ENCODE data around the gene MPL.

The MPL gene

DNA sequence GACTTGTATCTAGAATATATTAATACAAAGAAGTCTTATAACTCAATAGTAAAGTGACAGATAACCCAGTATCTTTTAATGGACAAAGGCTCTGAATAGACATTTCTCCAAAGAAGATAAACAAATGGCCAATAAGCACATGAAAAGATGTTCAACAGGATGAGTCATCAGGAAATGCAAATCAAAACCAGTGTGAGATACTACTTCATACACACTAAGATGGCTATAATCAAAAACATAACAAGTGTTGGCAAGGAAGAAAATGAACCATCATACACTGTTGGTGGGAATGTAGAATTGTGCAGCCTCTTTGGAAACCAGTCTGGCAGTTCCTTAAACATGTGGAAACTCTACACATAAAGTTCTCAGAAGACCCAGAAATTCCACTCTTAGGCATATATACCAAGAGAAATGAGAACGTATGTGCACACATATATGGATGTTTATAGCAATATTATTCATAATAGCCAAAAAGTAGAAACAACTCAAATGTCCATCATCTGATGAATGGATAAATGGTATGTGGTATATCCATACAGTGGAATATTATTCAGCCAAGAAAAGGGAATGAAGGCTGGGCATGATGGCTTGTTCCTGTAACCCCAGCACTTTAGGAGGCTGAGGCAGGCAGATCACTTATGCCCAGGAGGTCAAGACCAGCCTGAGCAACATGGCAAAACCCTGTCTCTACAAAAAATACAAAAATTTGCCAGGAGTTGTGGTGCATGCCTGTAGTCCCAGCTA lies 9.9 kb upstream of the MPL start:
- no peak for DNase-seq

DNA sequence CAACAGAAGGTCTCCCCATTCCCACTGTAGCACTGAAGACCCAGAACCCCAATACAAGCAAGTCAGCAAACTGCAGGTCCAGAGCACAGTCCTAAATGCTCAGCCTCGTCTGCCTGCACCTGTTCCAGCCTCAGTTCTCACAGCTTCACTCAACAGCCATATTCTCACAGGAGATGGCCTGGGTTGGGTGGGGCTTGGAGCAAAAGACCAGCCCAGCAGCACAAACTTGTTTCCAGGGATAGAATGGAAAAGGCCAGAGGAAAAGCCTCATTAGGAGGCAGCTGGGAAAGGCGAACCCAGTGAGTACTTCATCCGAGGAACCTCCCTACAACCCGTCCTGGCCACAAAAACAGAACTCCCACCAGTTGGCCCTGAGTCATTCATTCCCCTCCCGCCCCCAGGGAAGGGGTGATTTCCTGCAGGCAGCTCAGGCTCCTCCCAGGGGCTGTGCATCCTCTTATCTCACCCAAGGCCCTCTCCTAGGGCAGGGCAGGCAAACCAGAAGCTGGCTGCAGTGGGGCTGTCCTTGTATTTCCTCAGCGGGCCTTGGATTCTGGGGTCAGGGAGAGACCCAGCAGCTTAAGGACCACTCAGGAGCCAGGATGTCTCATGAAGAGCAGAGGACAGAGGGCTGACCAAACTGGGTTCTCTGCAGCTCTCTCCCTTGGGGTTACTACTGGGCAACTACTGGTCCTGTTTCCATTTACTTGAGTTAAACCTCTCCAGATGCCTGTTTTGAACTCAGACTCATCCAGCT lies 7.4 kb upstream of the MPL start:
- DNase-seq = peak; percentile 95

DNA sequence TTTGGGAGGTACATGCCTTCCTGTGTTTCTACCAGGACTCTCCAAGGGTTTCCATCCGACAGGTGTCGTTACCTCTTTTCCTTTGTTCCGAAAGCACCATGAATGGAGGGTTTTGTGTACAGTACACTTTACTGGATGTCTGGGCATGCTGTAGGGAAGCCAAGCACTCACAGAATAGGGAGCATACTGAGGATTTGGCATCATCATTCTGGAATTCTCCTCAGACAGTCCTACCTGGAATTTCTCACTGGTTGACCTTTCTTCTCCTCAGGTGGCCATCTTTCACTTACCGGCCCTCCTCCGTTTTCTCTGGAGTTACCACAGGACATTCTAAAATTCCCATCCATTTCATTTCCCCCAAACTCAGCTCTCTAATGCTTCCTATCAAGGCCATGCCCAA lies 5.9 kb upstream of the MPL start:
- DNase-seq = peak; percentile 51

DNA sequence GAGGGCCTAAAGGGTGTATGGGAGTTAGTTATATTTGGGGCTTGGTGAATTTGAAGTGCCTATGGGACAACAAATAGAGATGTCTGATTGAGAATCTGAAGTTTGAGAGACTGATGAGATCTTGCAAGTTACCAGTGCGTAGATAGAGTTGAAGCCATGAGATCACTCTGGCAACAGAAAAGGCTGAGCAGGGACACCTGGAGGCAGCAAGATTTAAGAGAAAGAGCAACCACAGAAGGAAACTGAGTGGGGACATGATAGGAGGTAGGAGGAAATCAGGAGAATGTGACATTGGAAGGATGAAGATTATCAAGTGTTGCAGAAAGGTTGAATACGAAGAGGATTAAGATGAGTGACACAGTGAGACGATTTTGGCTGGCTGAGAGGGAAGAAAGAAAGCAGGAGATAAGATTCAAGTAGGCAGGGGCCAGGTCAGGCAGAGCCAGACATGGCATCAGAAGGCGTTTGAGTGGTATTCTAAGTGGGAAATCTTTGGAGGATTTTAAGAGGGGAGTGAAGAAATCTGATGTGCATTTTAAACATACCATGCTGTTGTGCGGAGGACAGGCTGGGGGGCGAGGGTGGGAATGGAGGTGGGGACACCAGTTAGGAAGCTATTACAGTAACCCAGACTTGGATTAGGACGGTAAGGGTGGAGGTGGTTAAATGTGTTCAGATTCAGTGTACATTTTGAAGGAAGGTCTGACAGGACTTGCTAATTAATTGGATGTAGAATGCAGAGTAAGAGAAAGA lies 3.0 kb upstream of the MPL start:
- DNase-seq = no peak

DNA sequence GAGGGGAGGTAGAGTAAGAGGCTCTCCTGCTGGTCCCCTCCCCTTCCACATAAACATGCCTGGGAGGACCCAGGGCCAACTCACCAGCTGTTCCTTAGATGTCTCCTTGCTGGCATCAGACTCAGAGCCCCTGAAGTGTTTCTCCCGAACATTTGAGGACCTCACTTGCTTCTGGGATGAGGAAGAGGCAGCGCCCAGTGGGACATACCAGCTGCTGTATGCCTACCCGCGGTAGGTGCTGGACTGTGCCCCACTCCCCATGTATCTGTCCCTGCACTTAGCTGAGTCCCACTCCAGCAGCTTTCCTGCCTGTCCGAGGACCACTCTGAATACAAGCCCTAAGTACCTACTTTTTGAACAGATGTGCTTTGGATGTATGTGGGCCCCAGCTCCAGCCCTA lies 383 bp downstream of the MPL start:
- DNase-seq = no peak

DNA sequence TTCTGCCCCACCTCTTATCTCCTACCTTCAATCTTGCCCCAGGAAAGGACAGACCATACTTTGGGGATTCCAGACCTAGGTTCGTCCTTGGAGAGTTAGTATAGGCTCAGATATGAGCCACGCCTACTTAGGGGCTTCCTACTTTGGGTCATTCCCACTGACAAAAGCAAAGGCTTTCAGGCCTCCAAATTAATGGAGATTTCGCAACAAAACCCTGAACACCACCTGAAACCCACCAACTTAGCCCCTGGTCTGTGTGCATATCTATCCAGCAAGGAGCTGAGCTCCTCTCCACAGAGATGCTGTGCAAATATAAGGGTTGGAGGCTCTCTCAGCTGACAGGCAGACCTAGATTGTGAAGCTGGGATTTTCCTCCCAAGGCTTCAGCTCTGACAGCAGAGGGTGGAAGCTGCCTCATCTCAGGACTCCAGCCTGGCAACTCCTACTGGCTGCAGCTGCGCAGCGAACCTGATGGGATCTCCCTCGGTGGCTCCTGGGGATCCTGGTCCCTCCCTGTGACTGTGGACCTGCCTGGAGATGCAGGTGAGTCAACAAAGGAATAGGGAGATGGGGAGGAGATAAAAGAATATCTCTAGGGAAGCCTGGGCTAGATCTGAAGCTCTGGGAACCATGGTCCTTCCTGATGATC lies 2.1 kb downstream of the MPL start:
- no peak for DNase-seq

DNA sequence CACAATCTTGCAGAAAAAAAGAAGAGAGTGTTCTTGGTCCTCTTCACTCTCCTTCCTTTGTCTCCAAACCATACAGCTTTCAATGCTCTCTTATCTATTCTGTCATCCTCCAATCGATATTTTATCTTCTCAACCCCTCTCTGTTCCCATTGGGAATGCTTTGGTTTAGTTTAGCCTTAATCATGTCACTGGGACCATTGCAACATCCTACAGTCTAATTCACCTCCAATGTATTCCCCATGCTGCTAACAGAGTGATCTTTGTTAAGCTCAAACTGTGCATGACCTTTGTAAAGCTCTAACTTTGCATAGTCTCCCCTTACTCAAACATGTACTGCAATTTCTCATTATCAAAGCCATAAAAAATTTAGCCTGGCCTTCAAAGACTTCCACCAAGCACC lies 2.9 kb downstream of the MPL start:
- DNase-seq = no peak

DNA sequence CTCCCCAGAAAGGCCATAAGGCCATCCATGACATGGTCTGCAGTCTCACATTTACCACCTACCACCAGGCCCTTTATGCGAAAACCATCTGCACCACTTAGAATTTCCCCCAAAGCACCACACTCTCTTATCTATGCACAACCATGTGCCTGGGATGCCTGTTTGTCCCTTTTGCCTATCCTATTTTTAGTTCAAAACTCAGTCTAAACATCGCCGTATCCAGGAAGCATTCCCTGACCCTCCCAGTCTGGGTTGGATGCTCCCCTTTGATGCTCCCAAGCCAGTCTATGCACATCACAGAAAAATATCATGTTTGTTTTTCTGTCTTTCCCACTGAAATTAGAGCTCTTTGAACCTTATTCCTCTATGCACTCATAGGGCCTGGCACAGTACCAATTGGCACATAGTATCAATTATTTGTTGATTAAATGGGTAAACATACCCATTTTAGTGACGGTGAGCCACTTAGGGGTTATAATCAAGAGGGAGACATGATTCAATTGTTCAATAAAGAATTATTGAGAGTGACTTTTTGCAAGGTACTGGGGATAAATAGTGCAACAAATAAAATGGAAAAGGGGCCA lies 6.7 kb downstream of the MPL start:
- no peak for DNase-seq

DNA sequence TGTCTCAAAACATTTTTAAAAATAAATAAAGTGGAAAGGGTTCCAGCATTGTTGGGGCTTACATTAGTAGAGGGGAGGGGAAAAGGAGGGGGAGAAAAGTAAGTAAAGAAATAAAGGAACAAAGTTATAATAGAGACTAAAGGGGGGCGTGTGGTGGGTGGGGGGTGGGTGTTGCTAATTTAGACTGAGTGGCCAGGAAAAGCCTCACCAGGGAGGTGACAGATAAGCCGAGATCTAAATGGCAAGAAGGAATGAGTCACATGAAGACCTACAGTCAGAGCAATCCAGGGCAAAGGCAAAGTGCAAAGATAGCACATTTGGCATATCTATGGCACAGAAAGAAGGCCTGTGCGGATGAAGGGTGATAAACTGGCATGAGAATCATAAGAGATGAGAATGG lies 7.5 kb downstream of the MPL start:
- DNase-seq = no peak

DNA sequence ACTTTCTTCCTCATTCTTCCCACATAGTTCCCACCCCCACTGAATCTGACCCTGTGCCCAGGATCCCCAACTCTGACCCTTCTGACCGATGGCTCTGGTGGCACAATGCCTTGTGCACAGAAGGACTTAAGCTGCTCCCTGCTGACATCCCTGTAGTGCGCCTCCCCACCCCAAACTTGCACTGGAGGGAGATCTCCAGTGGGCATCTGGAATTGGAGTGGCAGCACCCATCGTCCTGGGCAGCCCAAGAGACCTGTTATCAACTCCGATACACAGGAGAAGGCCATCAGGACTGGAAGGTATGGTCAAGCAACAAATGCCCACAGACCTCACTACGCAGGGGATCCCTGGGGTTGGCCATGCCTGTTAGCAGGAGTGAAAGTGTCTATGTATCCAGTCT lies 9.0 kb downstream of the MPL start:
- DNase-seq = no peak

DNA sequence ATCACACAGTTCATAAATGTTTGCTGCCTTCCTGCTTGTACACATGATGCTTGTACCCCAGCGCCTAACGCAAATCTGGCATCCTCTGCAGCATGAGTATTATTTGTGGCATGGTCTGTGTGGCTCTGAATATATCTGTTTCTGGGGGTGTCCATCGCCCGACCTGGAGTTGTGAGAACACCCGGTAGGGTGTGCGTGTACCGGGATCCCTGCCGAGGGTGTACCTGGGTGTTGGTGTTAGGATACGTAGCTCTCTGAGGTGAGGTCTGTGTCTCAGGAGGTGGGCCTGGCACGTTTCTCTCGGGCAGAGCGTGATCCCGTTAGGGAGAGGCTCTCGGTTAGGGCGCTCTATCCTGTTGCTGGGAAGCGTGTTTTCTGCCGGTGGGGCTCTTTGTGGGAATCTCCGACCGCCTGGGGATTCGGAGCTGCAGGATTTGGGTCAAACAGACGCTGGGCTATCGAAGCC lies 10.8 kb downstream of the MPL start:
- DNase-seq = no peak

DNA sequence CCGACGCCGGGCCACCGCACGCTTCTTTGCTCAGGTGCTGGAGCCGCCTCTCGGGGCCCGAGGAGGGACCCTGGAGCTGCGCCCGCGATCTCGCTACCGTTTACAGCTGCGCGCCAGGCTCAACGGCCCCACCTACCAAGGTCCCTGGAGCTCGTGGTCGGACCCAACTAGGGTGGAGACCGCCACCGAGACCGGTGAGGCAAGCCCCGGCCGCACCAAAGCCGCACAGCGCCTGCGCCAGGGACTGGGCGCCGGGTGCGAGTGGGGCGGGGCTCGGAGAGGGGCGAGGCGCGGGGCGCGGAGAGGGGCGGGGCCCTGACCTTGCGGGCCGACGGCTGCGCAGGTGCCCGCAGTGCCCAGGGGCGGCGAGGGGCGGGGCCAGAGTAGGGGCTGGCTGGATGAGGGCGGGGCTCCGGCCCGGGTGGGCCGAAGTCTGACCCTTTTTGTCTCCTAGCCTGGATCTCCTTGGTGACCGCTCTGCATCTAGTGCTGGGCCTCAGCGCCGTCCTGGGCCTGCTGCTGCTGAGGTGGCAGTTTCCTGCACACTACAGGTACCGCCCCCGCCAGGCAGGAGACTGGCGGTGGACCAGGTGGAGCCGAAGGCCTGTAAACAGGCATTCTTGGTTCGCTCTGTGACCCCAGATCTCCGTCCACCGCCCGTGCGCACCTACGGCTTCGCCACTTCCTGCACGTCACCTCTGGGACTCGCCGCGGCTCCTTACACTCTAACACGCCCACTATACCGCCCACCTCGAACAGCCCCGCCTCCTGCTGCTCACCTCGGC lies 11.4 kb downstream of the MPL start:
- DNase-seq = peak; percentile 98

DNA sequence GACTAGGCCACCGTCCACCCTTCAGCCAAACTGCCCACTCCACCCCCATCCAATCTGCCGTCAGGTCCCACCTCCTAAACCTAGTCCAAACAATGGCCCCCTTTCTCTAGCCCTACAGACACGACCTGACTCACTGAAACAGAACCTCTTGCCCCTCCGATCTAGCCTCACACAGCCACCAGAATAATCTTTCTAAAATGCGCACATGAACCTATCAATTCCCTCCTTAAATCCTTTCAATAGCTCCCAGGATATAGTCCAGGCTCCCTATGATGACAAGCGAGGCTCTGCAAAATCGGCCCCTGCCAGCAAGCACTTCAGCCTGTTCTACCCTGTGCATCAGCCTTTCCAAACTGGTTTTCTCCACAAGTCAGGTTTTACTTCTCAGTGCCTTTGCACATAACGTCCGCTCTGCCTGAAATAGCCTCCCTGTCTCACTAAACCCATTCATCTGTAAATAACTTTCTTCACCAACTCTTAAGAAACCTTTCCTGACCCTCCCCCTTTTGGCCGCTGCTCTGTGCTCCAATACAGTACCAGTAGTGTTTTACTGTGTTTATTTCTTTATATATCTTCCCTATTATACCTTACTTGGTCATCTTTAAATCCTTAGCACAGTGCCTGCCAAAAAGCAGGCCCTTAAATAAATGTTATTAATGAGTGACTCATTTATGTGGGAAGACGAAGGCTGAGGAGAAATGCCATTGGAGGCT lies 12.1 kb downstream of the MPL start:
- no peak for DNase-seq

DNA sequence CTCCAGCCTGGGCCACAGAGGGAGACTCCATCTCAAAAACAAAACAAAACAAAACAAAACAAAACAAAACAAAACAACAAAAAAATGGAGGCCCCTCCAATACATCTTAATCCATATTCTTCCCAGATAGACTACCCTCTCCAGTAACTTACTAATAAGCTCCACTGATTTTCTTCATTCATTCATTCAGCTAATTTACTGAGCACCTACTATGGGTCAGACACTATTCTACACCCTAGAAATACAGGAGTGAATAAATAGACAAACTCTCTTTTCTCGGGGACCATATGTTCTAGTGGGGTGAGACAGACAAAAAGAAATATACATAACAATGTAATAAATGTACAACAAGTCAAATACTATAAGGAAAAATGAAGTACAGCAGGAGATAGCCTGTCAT lies 13.4 kb downstream of the MPL start:
- no peak for DNase-seq

DNA sequence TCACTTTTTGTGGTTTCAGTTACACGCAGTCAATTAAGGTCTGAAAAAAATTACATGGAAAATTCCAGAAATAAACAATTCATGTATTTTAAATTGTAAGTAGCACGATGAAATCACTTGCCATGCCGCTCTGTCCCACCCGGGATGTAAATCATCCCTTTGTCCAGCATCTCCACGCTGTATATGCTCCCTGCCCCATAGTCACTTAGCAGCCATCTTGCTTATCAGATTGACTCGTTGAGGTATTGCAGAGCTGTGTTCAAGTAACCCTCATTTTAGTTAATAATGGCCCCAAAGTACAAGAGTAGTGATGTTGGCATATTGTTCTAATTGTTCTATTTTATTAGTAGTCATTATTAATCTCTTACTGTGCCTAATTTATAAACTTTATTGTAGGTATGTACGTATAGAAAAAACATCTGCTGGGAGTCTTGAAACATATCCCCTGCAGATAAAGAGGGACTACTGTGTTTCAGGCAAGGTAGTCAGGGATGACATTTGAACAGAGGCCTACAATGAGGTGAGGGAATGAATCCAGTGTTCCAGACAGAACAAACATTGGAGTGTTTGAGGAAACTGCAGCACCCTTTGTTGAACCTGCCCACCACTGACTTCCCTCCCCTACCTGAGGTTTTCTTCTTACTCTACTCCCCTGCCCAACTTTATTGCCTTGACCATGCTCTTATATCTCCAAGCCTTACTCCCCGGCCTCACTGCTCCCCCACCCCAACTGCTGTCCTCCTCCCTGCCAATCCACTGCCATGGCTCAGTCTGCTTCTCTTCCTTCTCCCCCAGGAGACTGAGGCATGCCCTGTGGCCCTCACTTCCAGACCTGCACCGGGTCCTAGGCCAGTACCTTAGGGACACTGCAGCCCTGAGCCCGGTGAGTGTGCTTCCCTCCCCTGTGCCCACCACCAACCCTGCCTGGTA lies 14.1 kb downstream of the MPL start:
- DNase-seq = no peak

DNA sequence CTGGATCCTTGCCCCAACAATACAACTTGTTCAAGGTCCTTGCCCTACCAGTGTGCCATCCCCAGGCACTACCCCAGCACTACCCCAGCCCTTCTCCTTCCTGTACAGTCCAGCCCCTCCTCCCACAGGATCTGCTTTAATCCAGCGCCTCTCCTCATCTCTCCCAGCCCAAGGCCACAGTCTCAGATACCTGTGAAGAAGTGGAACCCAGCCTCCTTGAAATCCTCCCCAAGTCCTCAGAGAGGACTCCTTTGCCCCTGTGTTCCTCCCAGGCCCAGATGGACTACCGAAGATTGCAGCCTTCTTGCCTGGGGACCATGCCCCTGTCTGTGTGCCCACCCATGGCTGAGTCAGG lies 14.7 kb downstream of the MPL start:
- DNase-seq = no peak

DNA sequence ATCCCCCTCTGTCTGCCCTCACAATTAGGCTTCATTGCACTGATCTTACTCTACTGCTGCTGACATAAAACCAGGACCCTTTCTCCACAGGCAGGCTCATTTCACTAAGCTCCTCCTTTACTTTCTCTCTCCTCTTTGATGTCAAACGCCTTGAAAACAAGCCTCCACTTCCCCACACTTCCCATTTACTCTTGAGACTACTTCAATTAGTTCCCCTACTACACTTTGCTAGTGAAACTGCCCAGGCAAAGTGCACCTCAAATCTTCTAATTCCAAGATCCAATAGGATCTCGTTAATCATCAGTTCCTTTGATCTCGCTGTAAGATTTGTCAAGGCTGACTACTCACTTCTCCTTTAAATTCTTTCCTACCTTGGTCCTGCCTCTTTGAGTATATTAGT lies 15.3 kb downstream of the MPL start:
- DNase-seq = no peak

DNA sequence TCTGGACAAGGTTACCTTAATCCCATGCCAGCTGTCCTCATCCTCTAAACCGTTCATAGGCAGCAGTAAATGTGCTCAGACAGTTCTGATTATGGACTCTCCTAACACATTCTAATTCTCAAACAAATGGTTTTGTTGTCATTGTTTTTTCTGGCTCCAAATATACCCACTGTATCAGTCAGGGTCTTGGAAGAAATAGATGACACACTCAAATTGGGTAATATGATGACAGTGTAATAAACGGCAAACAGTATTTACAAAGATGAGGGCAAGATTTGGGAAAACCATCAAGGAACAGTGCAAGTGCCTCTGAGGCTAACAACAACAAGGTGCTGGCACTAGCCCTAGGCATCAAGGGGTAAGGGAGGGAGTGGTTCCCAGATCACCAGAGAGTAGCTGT lies 16.9 kb downstream of the MPL start:
- DNase-seq = no peak

DNA sequence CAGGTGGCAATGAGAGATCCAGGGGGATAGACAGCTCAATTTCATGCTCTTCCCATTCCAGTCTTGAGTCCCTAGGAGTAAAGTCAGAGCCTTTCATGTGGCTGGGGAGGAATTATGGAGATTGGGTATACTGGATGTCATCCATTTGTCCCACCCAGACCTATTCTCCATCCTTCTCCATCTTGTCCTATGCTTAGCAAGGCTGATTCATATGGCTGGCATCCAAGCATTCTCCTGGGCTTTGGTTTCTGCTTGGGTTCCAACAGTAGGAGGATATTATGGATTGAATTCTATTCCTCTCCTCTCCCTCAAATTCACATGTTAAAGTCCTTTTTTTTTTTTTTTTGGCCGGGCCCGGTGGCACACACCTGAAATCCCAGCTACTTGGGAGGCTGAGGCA lies 17.3 kb downstream of the MPL start:
- no peak for DNase-seq

DNA sequence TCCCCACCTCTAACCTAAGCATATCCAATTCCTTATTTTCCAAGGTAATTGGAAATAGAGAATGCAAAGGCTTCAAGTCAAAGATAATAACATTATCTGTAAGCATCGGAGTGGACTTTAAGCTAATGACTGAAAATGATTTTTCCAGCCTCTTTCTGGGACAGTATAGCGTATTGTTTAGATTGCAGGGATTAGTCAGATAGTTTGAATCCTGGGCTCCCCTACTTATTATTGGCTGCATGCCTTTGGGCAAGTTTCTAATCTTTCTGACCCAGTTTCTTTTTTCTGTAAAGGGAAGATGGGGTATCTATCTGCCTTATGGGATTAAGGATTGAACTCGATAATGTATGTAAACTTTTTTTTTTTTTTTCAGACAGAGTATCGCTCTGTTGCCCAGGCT lies 19.6 kb downstream of the MPL start:
- no peak for DNase-seq

All from islet precursor cell (in vitro differentiated cells).